ENCODE data around the gene ZBTB1. TPM values are rescaled to one million over a fixed set of nuclear protein-coding genes. Genes with fewer than 3 reads are reported as not detected.

The ZBTB1 gene
- total RNA-seq, 1 experiment from 2014 or later = 37.8 TPM

DNA sequence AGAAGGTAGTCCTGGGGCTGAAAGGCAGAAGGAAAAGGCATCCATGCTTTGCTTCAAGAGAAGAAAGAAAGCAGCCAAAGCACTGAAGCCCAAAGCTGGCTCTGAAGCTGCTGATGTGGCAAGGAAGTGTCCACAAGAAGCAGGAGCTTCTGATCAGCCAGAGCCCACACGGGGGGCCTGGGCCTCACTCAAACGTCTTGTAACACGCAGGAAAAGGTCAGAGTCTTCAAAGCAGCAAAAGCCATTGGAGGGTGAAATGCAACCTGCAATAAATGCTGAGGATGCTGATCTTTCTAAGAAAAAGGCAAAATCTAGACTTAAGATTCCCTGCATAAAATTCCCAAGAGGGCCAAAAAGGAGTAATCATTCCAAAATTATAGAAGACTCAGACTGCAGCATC is 36.1 kb upstream of the ZBTB1 start:
- Histone ChIP-seq H2BK20ac (ENCODE audit: low read depth, low read length, poor library complexity, severe bottlenecking) (no peak overlapping the region), H3K79me1 (ENCODE audit: insufficient read depth, low read depth, low read length, poor library complexity, severe bottlenecking) (no peaks in the 10 kb centered on the region), H4K5ac (ENCODE audit: insufficient read length, low read depth, low read length) (no peak overlapping the region), H2BK5ac (ENCODE audit: insufficient read length, low read length) (no peak overlapping the region), H3K9ac (ENCODE audit: extremely low read depth, insufficient read length, low read length) (no peak overlapping the region), H3K4me2 (ENCODE audit: insufficient read depth, insufficient read length, low read length) (no peak overlapping the region), H2AFZ (ENCODE audit: low read length) (no peak overlapping the region), H3K18ac (ENCODE audit: insufficient read length, low read depth, low read length) (no peak overlapping the region), H3K79me2 (ENCODE audit: insufficient read depth, low read length) (no peaks in the 10 kb centered on the region), H3K14ac (ENCODE audit: insufficient read depth, low read length) (no peak overlapping the region), H2BK12ac (ENCODE audit: insufficient read length, low read depth, low read length) (no peak overlapping the region), H4K91ac (ENCODE audit: insufficient read length, low read depth, low read length) (no peak overlapping the region), H3T11ph (ENCODE audit: low read length) (no peak overlapping the region), H3K23me2 (ENCODE audit: insufficient read length, low read depth, low read length, poor library complexity, severe bottlenecking) (peaks cover 14% of the 10 kb centered on the region), H4K8ac (replicated peaks; ENCODE audit: insufficient read length, low read depth, low read length) (no peak overlapping the region), H3K9me3 (ENCODE audit: control insufficient read depth, low read depth, low read length) (no peaks in the 10 kb centered on the region), H2BK120ac (ENCODE audit: low read depth, low read length, poor library complexity, severe bottlenecking) (no peak overlapping the region), H3K4me1 (ENCODE audit: insufficient read depth, low read length) (no peaks in the 10 kb centered on the region), H3K4ac (ENCODE audit: low read depth, low read length) (no peak overlapping the region), H3K56ac (ENCODE audit: insufficient read length, low read depth, low read length) (no peak overlapping the region), H4K20me1 (ENCODE audit: control insufficient read depth, insufficient read depth, insufficient read length) (no peaks in the 10 kb centered on the region), H3K23ac (ENCODE audit: insufficient read length, low read depth, low read length) (no peak overlapping the region), H3K27me3 (ENCODE audit: insufficient read depth, low read length) (no peaks in the 10 kb centered on the region), H2BK15ac (ENCODE audit: low read depth, low read length) (no peak overlapping the region), H3K27ac (ENCODE audit: insufficient read length, low read depth, low read length) (no peak overlapping the region), H2AK5ac (ENCODE audit: insufficient read length, low read length) (no peak overlapping the region)
- Mint-ChIP-seq H3K4me3 (no peak overlapping the region), H3K4me1 (peaks cover 14% of the 10 kb centered on the region in 2 experiments), H3K27ac (no peak overlapping the region), H3K9me3 (no peaks in the 10 kb centered on the region), H3K27me3 (ENCODE audit: low read depth) (peaks cover 1% of the 10 kb centered on the region; the same call in 1 of the 2 replicates), H3K36me3 (ENCODE audit: insufficient read depth in 1 of 3, low read depth in 3 of 3) (no peaks in the 10 kb centered on the region)
- TF ChIP-seq, protein P1, sequence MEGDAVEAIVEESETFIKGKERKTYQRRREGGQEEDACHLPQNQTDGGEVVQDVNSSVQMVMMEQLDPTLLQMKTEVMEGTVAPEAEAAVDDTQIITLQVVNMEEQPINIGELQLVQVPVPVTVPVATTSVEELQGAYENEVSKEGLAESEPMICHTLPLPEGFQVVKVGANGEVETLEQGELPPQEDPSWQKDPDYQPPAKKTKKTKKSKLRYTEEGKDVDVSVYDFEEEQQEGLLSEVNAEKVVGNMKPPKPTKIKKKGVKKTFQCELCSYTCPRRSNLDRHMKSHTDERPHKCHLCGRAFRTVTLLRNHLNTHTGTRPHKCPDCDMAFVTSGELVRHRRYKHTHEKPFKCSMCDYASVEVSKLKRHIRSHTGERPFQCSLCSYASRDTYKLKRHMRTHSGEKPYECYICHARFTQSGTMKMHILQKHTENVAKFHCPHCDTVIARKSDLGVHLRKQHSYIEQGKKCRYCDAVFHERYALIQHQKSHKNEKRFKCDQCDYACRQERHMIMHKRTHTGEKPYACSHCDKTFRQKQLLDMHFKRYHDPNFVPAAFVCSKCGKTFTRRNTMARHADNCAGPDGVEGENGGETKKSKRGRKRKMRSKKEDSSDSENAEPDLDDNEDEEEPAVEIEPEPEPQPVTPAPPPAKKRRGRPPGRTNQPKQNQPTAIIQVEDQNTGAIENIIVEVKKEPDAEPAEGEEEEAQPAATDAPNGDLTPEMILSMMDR (conservative IDR thresholded peaks at IDR 0.05) = no peak
- DNase-seq = no peak
- WGBS (ENCODE audit: extremely low coverage, insufficient read length, low lambda C conversion rate) = no CpG with 5 or more reads among the region's 3 CpGs
